Measurements from ENCODE around the gene NME3. TPM values are rescaled to one million over a fixed set of nuclear protein-coding genes. Genes with fewer than 3 reads are reported as not detected.

The NME3 gene
- polyA plus RNA-seq, 3 donors = 57.7 to 80.2 (median 74.7) TPM

- no peak for DNase-seq
- 98% methylated on average over 24 of the region's 33 CpGs for WGBS (ENCODE audit: insufficient coverage)
- Histone ChIP-seq H3K79me2 (ENCODE audit: insufficient read depth, low read length) (no peaks in the 10 kb centered on the region), H3K4me2 (replicated peaks; ENCODE audit: extremely low read depth, low read length, poor library complexity, severe bottlenecking) (no peak overlapping the region), H3K4me1 (ENCODE audit: control insufficient read depth in 1 of 2, insufficient read depth in 2 of 2, low read length in 2 of 2) (no peaks in the 10 kb centered on the region), H3K27ac (ENCODE audit: low read depth in 1 of 2, low read length in 2 of 2) (no peak overlapping the region), H2AFZ (ENCODE audit: insufficient read depth, low read depth, low read length, poor library complexity, severe bottlenecking) (no peak overlapping the region), H3K27me3 (ENCODE audit: control insufficient read depth in 2 of 2, insufficient read depth in 2 of 2, low read length in 2 of 2) (no peaks in the 10 kb centered on the region), H3K4me3 (replicated peaks in 1 of 3; ENCODE audit: low read depth in 2 of 3, low read length in 3 of 3) (no peak overlapping the region), H4K20me1 (ENCODE audit: insufficient read depth, low read length) (peaks cover 24% of the 10 kb centered on the region), H3K9ac (ENCODE audit: insufficient read depth, low read length, poor library complexity, severe bottlenecking) (no peak overlapping the region), H3K9me3 (replicated peaks in 1 of 2; ENCODE audit: control insufficient read depth in 1 of 2, insufficient read depth in 1 of 2, low read length in 2 of 2) (peaks cover 0 to 24% of the 10 kb centered on the region in 2 donors), H3K36me3 (replicated peaks in 1 of 2; ENCODE audit: control insufficient read depth in 1 of 2, insufficient read depth in 2 of 2, low read length in 2 of 2) (peaks cover 38 to 47% of the 10 kb centered on the region in 2 donors)
- H3K36me3 Mint-ChIP-seq = peaks cover 16 to 23% of the 10 kb centered on the region in 2 donors
- H3K9me3 Mint-ChIP-seq = peaks cover 0 to 1% (median 0%) of the 10 kb centered on the region in 7 donors
- no peak overlapping the region for H3K4me3 Mint-ChIP-seq
- no peak for TF ChIP-seq CTCF (IDR thresholded peaks at IDR 0.05)
- no peaks in the 10 kb centered on the region for H3K4me1 Mint-ChIP-seq
- intact Hi-C loops (cut with micrococcal nuclease) = no loop called here
- no peak overlapping the region for H3K27ac Mint-ChIP-seq
- no peaks in the 10 kb centered on the region for H3K27me3 Mint-ChIP-seq (ENCODE audit: low read depth in 3 of 3)
Observed at GRCh38 chr16:1740234-1740633, 31.1 kb downstream of the NME3 start.

GRCh38 chr16:1734816-1735215 is 36.5 kb downstream of the NME3 start:
- Histone ChIP-seq H4K20me1 (ENCODE audit: insufficient read depth, low read length) (peaks cover 33% of the 10 kb centered on the region), H3K79me2 (ENCODE audit: insufficient read depth, low read length) (peaks cover 6% of the 10 kb centered on the region), H3K27me3 (ENCODE audit: control insufficient read depth in 2 of 2, insufficient read depth in 2 of 2, low read length in 2 of 2) (no peaks in the 10 kb centered on the region), H3K4me1 (ENCODE audit: control insufficient read depth in 1 of 2, insufficient read depth in 2 of 2, low read length in 2 of 2) (peaks cover 13 to 14% of the 10 kb centered on the region in 2 donors), H2AFZ (ENCODE audit: insufficient read depth, low read depth, low read length, poor library complexity, severe bottlenecking) (no peak overlapping the region), H3K27ac (ENCODE audit: low read depth in 1 of 2, low read length in 2 of 2) (no peak overlapping the region), H3K36me3 (replicated peaks in 1 of 2; ENCODE audit: control insufficient read depth in 1 of 2, insufficient read depth in 2 of 2, low read length in 2 of 2) (peaks cover 33 to 36% of the 10 kb centered on the region in 2 donors), H3K9me3 (replicated peaks in 1 of 2; ENCODE audit: control insufficient read depth in 1 of 2, insufficient read depth in 1 of 2, low read length in 2 of 2) (peaks cover 0 to 34% of the 10 kb centered on the region in 2 donors), H3K4me2 (replicated peaks; ENCODE audit: extremely low read depth, low read length, poor library complexity, severe bottlenecking) (no peak overlapping the region), H3K4me3 (replicated peaks in 1 of 3; ENCODE audit: low read depth in 2 of 3, low read length in 3 of 3) (no peak overlapping the region), H3K9ac (ENCODE audit: insufficient read depth, low read length, poor library complexity, severe bottlenecking) (no peak overlapping the region)
- H3K27me3 Mint-ChIP-seq (ENCODE audit: low read depth in 3 of 3) = peaks cover 0 to 3% (median 0%) of the 10 kb centered on the region in 3 donors
- H3K36me3 Mint-ChIP-seq = peaks cover 20 to 31% of the 10 kb centered on the region in 2 donors
- no peak for DNase-seq
- WGBS (ENCODE audit: insufficient coverage) = 98% methylated on average over 20 of the region's 22 CpGs
- peaks cover 0 to 10% (median 2%) of the 10 kb centered on the region in 7 donors for H3K9me3 Mint-ChIP-seq
- intact Hi-C loops (cut with micrococcal nuclease) = no loop called here
- no peak overlapping the region for H3K4me3 Mint-ChIP-seq
- peak overlapping the region in 1 of 7 donors; percentile 68 for H3K27ac Mint-ChIP-seq
- H3K4me1 Mint-ChIP-seq = peaks cover 12% of the 10 kb centered on the region
- no peak for TF ChIP-seq CTCF (IDR thresholded peaks at IDR 0.05)

All from CD14-positive monocyte (primary cell).